HuH-7.5 (cell line): Measurements from ENCODE around the gene TENT4A.

Source experiments
- DNase-seq: peaks from one replicate; pipeline ENCODE4 v3.0.0; 2011; ENCODE audit warnings: low spot score

TENT4A gene

GRCh38 chr5:6752782-6753181, 39.5 kb downstream of the TENT4A start:
- no peak for DNase-seq

GRCh38 chr5:6753851-6754250, 40.6 kb downstream of the TENT4A start:
- DNase-seq: no peak

DNA sequence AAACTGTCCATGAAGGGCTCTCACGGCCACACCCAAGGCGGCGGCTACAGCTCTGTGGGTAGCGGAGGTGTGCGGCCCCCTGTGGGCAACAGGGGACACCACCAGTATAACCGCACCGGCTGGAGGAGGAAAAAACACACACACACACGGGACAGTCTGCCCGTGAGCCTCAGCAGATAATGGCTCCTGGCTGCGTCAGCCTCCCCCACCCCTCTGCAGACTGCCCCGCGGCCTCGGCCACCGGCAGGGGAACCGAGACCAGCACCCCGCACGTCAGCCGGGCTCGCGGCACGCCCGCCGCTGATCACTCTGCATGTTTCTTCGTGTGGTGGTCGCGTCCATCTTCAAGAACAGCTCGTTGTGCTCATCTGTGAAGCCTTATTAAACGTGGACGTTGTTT, 41.5 kb downstream of the TENT4A start:
- DNase-seq: no peak

DNA sequence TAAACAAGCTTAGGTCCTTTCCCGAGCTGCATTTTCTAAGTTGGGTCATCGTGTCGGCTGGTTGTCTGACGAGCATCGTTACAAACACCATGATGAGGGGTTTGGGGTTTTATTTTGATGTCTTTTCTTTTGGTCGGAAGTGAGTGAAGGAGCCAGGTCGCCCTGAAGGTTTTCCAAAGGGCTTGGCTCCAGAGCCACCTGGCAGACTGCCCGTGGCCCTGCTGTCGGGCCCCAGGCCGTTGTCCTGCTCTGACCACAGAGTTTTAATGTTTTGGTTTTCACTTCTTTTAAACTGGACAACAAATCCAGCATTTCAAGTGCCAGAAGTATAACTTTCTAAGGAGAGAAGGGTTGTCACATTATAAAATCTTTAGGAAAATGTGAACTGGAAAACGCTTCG, 42.3 kb downstream of the TENT4A start:
- no peak for DNase-seq

GRCh38 chr5:6755941-6756340, 42.7 kb downstream of the TENT4A start:
- DNase-seq: no peak

DNA sequence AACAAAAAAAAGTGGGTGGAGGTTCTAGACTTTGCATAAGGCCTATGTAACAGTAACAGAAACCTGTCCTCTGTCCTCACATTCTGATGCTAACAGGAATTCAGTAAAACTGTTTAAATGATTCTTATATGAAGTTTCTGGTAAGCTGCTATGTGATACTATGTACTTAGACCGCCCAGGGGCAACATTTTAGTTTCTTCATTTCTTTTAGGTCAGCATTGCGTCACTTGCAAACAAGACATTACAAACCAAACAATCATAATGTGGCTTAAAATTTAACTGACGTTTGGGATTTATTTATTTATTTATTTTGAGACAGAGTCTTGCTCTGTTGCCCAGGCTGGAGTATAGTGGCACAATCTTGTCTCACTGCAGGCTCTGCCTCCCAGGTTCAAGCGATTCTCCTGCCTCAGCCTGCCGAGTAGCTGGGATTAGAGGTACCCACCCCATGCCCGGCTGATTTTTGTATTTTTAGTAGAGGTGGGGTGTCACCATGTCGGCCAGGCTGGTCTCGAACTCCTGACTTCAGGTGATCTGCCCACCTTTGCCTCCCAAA, 44.3 kb downstream of the TENT4A start:
- no peak for DNase-seq

GRCh38 chr5:6758236-6758635, 45.0 kb downstream of the TENT4A start:
- no peak for DNase-seq

DNA sequence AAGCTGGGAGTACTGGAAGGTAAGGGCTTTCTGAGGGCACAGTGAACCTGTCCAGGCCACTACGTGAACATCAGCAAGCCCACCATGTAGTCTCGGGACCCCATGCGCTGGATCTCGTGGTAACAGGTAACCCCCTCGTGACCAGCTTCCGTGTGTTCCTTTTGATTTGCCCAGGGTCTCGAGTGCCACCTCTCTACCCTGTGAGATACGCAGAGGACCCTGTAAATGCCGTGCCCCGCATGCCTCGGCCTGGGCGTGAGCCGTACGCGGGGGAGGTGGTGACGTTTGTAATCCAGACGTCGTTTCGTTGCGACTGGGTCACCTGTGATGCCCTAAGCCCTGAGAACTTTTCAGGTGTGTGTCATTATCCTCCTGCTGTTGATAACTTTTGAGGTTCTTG, 45.5 kb downstream of the TENT4A start:
- DNase-seq: no peak

DNA sequence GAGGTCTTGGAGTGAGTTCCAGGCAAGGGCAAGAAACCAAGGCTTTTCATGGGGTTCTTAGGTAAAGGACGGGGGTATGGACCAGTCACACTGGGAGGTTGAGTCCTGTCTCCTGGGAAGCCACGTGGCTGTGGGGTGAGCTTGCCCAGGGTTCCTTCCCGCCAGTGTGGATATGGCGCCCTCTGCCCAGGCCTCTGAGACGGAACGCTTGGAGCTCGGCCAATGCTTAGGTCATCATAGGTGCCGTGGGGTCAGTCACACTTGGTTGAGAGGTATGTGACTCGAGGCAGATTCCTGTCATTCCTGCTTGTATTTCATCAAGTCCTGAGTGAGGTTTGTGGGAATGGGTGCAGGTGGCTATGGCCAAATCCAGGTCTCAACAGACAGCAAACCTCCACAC, 46.2 kb downstream of the TENT4A start:
- DNase-seq: peak; percentile 55

DNA sequence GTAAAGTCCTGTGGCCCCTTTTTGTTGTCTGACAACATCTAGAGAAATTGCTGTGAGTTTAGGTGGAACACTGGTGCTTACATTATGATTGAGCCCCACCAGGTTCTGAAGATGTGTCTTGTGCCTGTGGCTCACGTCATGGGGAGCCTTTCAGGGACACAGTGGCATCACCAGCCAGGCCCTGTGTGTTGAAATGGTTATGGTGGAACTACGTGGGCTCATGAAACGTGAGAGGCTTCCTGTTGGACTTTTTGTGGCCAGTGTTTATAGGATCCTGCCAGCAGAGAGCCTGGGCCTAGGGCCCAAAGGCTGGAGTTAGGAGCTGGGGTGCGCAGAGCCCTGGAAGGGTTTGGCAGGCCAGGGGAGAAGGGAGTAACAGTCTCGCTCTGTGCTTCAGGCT, 46.8 kb downstream of the TENT4A start:
- no peak for DNase-seq

DNA sequence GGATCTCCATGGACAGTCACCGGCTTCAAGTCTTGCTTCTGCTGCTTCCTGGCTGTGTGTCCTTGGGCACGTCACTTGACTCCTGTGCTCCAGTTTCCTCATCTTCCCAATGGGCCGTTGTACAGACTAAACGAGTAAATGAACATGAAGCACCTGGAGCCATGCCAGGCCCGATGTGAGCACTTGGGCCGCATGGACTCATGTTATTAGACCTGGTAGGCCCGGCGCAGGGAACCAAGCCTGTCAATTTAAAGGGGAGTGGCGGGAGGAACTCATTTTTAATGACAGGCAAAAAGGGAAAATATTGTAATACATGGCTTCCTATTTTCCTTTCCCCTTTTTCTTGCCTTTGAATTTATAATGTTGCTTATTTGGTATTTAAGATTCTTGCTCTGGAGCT, 47.5 kb downstream of the TENT4A start:
- DNase-seq: no peak

GRCh38 chr5:6761333-6761732, 48.1 kb downstream of the TENT4A start:
- no peak for DNase-seq

GRCh38 chr5:6762116-6762515, 48.9 kb downstream of the TENT4A start:
- DNase-seq: no peak

- DNase-seq: no peak
These were observed 49.5 kb downstream of the TENT4A start for GRCh38 chr5:6762697-6763096.

- no peak for DNase-seq
These were observed 50.0 kb downstream of the TENT4A start for GRCh38 chr5:6763191-6763590.

DNA sequence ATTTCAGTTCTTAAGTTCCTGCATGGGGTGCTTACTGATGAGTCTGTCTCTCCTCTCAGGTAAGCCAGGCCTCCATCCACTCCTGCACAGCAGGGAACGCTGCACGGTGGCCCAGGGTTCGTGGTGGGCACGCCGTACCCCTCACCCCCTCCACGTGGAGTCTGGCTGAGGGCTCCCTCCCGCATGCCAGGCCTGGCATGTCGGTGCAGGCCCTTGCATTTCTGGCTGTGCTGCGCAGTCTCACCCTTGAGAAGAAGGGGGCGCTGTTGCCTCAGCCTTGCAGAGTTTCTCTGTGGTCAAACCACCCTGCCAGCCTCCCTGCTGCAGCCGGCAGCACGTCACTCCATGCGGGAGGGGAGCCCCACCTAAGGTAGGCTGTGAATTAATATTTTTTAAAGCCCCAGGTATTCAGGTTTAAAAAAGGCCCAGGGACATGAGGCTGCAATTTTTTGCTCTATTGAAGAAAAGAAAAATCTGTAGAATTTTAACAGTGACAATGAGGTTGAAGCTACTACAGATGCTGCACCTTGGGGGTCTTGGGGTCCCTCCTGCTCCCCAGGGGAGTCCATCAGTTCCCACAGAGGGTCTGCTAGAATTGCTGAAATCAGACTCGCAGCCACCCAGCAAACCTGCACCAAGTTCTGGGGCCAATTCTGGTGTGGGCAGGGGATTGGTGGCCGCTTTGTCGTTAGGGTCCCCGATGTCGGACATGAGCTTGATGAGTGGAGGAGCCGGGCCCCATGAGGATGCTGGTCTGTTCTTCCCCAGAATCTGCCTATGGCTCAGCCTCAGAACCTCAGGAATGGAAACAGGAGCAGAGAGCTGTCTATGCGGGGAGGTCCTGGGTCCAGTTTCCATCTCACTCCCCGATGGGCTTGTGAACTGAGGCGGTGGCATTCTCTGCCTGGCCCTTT, 52.6 kb downstream of the TENT4A start:
- peak; percentile 77 for DNase-seq

DNA sequence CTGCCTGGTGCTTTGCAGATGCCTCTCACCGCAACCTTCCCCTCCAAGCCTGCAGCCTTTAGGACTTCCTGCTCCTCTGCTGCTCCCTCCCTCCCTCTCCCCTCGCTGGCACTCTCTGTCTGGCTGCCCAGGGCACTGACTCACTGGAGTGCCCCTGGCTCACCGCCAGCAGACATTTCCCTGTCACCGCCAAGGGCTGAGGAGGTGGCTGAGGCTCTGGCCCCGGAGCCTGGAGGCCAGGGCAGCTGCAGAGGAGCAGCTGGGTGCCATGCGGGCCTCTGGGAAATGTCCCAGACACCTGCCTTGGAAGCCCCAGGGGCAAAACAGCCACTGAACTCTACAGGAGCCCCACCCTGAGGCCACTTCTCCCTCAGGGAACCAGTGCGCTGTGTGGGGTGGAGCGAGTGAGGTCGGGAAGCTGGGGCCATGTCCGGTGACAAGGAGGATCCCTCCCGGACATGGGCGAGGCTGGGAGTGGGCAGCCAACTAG, 53.4 kb downstream of the TENT4A start:
- peak; percentile 40 for DNase-seq

DNA sequence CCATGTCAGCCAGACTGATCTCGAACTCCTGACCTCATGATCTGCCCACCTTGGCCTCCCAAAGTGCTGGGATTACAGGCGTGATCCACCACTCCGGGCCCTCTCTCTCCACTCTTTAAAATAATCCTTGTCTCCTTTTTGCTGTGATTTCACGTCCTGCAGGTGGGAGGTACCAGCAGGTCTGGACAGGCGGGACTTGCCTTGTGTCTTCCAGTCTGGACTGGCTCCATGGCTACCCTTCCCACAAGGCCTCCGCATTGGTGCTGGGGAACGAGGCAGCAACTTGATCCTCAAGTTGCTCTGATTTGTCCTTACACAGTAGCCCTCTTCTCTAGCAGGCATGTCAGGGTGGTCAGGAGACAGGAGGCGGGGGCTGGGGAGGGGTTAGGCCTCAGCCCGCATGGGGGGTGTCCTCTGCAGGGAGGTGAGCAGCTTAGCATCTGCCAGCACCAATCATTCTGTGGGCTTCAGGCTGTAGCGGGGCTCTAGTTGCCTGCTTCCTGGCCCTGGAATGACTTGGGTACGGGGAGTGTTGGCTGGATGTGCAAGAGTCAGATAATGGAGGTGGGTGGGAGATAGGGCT, 54.3 kb downstream of the TENT4A start:
- no peak for DNase-seq

DNA sequence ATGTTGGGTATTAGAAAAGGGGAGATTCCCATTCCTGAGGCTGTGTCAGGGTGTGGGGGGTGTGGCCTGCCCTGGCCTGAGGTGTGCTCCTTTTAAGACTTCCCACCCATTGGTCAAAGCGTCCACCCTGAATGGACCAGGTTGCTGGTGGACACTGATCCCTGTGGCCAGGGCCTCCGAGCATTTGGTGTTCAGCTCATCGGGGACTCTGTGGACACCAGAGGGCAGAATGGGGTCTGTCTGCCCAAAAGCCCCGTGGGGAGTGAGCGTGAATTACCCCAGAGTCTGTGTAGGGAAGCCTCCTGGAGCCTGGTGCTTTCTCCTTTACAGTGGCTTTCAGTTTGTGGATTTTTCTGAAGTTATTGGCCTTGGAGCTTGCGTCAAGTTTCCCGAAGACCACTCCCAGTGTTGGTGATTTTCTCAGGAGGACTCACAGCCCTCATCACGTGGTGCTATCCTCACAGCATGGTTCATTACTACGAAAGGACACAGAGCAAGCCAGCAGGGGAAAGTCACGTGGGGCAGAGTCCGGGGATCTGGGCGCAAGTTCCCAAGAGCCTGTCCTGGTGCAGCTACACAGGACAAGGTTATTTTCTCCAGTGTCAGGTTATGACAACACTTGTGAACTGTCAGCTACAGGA, 55.5 kb downstream of the TENT4A start:
- no peak for DNase-seq

DNA sequence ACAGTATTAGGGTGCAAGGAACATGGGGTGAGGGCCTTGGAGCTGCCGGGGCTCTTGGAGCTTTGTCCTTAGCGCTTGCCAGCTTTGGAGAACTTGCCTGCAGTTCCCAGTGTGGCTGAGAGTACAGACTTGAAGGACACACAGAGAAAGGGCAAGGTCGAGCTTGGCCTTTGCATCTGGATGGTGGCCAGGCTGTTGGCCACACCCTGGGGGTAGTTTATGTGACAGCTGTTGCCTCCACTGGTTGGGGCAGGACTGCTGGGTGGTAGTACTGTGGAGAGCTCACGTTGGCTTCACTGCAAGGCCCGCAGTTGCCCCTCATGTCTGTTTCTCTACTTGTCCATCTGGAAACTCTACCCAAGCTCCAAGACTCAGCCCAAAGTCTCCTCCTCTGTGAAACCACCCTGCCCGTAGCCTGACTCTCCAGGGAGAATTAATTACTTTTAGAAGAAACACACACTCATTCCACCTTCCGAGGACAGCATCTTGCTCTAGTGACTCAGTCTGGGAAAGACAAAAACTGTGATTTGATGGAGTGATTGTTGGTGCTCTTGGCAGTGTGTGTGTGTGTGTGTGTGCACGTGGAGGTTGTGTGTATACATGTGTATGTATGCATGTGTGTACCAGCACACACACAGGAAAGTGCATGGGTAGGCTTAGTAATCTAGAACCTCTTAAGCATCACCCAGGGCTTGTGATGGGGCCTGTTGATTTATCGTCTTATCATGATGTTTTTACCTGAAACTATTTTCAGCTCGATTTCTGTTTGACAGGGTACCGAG, 57.8 kb downstream of the TENT4A start:
- no peak for DNase-seq

- no peak for DNase-seq
These were observed 59.7 kb downstream of the TENT4A start for GRCh38 chr5:6772886-6773285.
